HG02763 (cell line): ENCODE results near the gene MTHFD2L.
"Not testable (repeated sequence)": the region's sequence is repeated elsewhere in the genome, so short reads cannot be mapped to it uniquely, and the experiment has no call there.

Experiments
- ATAC-seq: cut with Tn5 transposase; IDR thresholded peaks from one replicate; pipeline ENCODE4 v1.9.1; 2021; ENCODE audit warnings: mild to moderate bottlenecking, moderate library complexity; ENCODE audit not compliant: unreplicated experiment

The MTHFD2L gene

DNA sequence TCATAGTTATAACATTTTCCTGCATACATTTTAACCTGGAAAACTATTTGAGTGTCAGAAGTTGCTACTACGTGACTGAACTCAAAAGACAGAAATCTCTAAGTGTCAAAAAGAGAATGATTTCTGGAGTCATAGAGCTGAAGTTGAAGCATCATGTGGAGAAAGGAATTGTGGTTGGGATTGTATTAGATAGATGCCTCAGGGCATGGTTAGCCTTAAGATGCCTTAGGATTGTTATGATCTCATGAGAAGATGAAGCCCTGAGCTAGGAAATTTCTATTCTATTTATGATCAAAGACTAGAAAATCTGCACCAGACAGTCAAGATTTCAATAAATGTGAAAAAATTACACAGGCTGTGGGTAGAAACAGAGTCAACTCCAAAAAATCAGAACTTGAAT is 170.6 kb downstream of the MTHFD2L start:
- ATAC-seq, result no peak

DNA sequence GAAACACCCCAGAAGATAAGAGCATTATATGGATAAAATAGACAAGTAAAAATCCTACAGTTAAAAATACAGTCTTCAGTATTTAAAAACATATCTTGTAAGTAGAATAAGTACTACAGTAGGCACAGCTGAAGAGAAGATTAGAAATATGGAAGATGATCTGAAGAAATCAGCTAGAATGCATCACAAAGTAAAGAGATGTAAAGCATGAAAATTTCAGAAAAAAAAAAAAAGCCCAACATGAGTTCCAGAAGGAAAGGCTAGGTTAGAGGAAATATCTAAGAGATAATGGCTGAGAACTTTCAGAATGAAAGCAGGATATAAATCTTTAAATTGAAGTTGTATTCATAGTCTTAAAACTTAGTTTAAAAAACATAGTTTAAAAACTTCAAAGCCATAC is 171.4 kb downstream of the MTHFD2L start:
- ATAC-seq, result no peak

DNA sequence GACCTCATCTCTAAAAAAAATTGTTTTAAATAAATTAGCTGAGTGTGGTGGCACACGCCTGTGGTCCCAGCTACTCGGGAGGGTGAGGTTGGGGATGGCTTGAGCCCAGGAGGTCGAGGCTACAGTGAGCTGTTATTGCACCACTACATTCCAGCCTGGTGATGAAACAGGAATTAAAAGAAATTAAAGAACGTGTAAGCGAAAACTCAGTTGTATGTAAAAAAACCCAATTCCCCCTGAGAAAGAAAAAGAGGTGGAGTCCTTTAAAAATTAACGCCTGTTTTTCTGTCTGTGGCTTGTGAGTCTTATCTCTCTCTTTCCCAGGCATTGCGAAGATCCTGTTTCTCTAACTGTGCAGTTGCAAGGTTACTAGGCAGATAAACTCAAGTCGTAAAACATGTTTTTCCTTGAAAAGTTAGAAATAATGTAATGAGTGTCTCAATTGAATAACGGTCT is 172.4 kb downstream of the MTHFD2L start:
- no peak for ATAC-seq

DNA sequence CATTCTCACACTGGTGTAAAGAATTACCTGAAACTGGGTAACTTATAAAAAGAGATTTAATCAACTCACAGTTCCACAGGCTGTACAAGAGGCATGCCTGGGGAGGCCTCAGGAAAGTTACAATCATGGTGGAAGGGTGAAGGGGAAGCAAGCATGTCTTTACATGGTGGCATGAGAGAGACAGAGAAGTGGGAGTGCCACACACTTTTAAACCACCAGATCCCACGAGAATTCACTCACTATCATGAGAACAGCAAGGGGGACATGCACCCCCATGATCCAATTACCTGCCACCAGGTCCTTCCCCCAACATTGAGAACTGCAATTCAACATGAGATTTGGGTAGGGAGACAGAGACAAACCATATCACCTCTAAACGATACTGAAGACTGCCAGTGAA is 173.3 kb downstream of the MTHFD2L start:
- ATAC-seq, result no peak

DNA sequence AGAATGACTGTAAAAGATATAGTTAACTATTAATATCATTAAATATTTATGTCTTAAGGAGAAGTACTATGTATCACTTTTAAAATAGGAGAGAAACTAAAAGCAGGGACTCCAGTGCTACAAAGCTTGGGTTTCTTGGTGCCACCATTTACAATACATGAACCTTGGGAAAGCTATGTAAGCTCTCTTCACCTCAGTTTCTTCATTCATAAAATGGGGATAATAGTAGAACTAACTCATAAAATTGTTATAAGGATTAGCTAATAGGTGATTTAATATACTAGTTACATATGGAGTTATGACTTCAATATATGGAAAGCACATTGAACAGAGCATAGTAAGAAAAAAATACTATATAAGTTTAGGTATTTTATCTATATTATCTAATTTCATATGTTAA is 174.0 kb downstream of the MTHFD2L start:
- no peak for ATAC-seq

DNA sequence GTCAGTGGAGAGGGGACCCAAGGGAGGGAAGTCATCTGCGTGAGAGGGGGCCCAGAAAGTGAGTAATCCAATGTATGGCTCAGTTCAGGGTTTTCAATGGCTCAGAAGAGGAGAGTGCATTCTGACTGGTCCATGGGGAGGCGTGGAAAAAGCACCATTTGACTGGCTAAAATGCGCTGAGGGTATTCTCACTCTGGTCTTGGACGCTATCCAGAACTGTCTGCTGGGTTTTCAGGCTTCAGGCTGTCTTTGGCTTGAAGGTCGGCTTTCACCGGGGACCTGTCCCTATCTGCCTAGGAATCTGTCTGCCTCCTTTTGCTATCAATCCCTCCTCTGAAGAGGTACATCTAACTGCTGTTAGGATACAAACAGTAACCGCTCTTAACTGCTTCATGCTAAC is 176.7 kb downstream of the MTHFD2L start:
- ATAC-seq, result no peak

DNA sequence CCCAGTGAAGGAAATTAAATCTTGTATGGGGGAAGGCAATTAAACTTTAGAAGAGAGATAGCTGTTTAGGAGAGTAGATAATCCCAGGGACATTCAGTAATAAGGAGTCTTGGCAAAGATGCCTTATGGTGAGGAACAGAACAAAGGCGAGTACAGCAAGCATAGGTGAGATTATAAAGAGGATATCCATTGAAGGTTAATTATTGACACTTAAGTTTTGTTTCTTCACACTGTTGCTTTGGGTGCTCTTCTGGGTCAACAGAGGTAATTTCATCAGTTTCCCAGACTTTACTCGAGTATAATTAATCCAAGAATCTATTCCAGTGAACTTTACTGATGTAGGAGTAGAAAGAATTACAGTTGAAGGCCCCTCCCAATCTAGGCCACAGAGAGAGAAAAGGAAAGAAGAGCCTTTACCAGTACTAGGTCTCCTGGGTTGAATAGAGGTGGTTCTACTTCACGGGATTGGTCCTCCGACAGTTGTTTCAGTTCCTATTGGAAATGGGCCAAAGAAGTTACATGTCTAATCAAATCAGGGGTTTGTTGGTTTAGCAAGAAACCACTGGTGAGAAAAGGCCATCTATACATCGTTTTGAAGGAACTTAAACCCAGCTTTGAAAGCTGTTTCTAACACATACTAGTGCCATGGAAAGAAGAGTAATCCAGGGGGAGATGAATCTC is 177.6 kb downstream of the MTHFD2L start:
- ATAC-seq, result peak; percentile 47

DNA sequence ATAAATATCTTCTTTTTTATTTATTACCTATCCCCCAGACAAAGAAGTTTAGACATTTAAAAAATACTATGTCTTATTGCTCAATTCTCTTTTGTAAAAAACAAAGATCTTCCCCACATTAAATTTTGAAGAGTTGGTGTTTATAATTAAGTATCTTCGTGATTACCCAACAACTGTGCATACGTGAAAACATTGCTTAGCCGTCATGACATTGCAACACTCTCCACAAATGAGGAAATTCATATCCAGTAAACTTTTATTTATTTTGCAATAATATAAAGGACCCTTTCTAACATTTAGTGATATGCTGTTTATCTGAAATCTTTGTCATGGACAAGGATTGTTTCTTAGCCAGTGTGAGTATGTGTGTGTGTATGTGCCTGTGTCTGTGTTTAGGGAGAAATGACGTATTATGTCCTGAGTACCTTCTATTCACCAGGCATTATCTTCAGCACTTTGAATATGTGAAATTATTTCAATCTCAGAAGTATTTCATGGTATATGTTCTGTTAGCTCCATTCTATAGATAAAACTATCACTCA is 180.9 kb downstream of the MTHFD2L start:
- no peak for ATAC-seq

DNA sequence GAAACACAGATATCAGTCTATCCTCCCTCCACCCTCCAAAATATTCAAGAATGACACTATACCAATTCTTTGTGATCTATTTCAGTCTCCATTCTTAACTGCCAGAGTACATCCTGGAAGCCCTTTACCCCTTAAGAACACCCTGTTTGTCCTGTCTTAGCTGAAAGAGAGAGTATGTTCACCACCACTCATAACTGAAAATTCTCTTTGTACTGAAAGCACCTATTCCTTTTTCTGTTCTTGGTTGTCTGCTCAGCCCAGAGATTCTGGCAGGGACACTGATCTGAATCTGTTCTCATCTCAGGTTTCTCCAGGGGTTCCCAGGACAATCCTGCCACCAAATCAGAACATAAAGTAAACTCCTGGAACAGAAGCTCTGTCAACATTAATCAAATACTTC is 181.6 kb downstream of the MTHFD2L start:
- ATAC-seq, result no peak

DNA sequence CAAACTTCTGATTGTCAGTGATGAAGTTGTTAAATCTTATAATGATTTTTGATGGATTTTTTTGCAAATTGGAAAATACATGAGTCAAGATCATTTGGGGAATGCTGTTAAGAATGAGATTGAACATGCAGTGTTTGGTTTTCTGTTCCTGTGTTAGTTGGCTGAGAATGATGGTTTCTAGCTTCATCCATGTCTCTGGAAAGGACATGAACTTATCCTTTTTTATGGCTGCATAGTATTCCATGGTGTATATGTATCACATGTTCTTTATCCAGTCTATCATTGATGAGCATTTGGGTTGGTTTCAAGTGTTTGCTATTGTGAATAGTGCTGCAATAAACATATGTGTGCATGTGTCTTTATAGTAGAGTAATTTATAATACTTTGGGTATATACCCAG is 182.5 kb downstream of the MTHFD2L start:
- ATAC-seq, result not testable (repeated sequence)

DNA sequence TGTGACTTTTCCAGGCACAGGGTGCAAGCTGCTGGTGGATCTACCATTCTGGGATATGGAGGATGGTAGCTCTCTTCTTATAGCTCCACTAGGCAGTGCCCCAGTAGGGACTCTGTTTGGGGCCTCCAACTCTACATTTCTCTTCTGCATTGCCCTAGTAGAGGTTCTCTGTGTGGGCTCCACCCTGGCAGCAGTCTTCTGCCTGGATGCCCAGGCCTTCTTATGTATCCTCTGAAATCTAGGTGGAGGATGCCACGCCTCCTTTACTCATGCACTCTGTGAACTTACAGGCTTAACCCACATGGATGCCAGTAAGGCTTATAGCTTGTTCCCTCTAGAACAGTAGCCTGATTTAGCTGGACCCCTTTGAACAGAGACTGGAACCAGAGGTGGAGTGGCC is 186.1 kb downstream of the MTHFD2L start:
- no peak for ATAC-seq
